HG03575 (cell line): ENCODE measurements around the gene DQX1.
"Not testable (repeated sequence)": the region's sequence is repeated elsewhere in the genome, so short reads cannot be mapped to it uniquely, and the experiment has no call there.

Source experiments
- ATAC-seq: cut with Tn5 transposase; IDR thresholded peaks from one replicate; pipeline ENCODE4 v1.9.1; 2021; ENCODE audit not compliant: unreplicated experiment, insufficient number of reproducible peaks, low FRiP score; ENCODE audit errors: extremely low read depth

Gene DQX1

DNA sequence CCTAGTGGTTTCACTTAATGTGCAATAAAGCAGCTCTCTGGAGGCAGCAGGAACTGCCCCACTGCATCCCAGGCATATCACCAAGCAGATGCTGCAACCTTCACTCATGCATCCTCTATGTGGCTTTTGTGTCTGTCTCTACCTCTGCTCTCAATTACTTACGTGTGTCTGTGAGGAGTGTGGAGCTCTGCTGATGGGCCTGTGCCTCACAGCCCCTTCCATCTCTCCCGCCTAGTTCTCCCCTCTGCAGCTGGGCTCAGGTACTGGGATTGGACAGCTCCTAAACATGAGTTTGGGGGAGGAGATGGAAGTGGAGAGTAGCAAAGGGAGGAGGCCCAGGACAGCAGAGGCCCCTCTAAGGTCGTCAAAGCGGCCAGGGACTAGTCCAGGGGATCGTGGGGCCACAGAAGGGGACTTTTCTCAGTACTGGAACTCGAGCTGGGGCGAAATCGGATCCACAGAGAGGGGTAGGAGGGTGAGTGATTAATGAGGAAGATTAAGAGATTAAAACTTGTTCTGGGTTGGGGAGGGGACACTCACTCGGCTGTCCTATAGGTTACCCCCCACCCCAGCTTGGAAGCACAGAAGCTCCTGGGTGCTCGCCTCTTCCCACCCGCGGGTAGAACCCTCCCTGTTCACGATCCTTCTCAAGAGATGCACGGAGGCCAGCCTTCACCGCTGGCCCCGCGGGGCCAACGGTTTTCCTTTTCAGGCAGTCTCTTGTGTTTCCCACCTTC is 24.5 kb downstream of the DQX1 start:
- ATAC-seq = no peak

- ATAC-seq = no peak
Observed at GRCh38 chr2:74500578-74500946, 25.5 kb downstream of the DQX1 start.

GRCh38 chr2:74499940-74500577 is 26.0 kb downstream of the DQX1 start:
- ATAC-seq = no peak

DNA sequence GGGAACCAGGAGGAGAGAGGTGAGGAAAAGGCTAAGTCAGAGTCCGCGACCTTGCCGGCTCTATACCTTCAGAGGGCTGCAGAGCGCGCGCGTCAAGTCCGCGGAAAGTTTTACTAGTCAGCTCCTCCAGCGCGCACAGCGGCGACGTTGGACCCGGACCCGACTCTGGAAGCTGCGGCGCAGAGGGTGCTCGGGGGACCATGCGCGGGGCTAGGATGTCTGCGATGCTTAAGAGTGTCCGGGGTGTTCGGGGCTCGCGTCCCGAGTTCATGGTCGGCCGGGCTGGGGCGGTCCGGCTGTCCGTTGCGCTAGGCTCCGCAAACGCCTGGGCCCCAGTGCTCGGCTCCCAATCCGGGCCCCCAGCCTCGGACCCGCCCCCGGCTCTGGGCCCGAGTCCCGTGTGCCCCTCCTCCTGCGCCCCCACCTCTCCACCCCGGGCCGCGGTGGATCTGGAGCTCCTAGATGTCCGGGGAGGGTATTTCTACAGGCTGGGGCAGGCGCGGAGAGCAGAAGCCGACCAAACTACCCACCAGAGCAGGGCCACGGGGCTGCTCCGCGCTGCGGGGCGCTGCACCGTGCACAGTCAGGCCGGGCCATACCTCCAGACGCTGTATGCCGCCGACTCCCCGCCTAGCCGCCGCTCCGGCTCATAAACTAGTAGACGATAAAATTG is 26.6 kb downstream of the DQX1 start, which contains the start of gene LBX2:
Gene LBX2, minus strand, starts transcription at position 337 of the 673 bp plus-strand sequence. Its CDS starts 66 bp downstream, at position 271.
- no peak for ATAC-seq

DNA sequence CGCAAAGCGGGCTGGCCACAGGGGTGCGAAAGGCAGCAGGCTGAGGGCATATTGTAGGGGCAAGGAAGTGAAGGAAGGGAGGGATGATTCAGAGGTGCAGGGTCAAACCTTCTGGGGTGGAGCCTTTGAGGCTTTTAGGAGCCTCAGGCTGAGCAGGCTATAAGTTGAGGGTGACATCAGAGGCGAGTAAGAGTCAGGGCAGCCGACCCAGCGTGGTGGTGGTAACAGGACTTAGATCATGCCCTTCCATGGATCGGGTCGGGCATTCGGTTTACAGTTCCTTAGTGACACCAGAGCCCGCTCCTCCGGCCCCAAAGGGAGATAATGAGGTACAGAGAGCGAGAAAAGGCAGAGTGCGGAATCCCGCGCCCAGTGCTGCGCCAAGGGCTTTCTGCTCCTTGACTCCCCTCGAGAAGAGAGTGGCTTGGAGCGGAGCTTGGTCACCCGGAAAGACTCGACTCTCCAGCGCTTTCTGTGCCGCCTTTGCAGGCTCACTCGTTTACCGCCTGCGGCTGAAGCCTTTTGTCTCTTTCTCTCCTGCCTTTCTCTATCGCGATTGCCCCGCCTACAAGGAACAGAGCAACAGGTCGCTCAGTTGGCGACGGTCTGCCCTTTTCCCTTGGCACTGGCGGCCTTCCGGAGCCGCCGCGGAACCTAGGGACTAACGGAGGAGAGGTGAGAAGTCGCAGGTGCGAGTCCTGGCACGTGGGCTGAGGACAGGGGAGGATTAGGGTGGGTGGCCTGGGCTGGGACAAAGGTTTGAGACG is 27.3 kb downstream of the DQX1 start:
- no peak for ATAC-seq

DNA sequence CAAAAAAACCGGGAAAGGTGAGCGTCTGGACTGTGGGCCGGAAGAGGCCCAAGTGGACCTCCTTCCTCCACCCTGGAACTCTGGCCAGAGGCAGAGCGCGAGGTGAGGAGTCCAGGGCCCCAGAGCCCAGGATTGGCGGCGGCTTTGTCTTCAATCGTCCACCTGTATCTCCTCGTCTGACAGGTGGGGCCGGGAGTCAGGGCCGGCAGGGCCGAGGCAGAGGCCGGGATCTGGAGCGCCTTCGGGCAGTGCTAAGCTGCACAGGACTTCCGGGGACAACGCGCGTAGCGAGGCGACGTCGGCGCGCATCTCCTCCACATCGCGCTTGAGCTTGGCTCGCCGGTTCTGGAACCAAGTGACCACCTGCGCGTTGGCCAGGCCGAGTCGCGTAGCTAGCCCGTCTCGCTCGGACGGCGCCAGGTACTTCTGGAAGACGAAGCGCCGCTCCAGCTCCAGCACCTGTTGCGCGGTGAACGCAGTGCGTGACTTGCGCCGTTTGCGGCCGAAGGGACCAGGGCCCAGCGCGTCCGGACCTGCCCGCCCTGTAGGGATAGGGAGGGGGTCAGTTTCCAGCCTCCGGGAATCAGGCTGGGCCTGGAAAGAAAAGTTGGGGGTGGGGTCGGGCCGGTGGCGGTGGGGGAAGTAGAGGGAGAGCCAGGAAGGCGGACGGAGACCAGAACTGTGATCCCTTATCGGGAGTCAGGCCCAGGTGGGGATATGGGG is 28.1 kb downstream of the DQX1 start:
- no peak for ATAC-seq

DNA sequence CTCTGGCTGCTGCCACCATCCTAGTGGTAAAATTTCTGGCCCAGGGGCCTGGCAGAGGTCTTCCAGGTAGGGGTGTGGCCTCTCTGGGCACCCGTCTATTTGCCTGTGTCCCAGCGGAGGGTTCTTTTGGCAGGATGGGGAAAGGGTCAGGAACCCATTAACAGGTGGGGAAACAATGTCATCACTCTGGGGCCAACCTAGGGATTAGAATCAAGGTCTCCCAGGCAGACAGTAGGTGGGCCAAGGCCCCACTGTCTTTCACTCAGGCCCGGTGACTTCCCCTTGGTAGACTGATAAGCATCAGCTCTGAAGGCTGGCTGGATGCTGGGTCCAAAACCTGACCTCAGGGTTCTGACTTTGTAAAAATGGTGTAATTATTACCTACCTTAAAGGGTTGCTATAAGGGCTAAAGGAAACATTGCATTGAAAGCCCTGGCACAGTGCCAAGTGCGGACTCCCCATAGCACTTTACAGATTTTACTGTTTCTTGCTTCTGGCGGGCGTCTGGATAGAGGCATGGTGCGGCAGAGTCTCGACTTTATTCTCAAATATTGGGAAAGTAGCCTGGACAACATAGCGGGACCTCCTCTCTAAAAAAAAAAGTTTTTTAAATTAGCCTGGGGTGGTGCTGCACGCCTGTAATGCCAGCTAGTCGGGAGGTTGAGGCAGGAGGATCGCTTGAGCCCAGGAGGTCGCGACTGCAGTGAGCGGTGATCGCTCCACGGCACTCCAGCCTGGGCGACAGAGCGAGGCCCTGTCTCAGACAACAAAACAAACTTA is 28.8 kb downstream of the DQX1 start:
- no peak for ATAC-seq

DNA sequence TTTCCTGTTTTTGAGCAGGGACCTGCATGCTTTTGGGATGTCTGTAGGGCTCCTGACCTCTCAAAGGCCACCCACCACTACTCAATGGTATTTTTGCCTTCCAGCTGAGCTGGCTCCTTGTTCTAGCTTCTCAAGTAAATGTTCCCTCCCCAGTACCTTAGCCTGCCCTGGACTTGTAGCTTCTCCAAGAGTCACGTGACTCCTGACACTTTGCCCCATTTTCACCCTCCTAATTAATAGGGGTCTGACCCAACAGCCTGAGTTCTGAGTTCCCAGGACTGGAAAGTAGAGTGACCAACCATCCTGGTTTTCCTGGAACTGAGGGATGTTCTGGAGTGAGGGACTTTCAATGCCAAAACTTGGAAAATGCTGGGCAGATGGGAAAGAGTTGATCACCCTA is 30.6 kb downstream of the DQX1 start:
- no peak for ATAC-seq

GRCh38 chr2:74493546-74493945 is 32.5 kb downstream of the DQX1 start:
- no peak for ATAC-seq

DNA sequence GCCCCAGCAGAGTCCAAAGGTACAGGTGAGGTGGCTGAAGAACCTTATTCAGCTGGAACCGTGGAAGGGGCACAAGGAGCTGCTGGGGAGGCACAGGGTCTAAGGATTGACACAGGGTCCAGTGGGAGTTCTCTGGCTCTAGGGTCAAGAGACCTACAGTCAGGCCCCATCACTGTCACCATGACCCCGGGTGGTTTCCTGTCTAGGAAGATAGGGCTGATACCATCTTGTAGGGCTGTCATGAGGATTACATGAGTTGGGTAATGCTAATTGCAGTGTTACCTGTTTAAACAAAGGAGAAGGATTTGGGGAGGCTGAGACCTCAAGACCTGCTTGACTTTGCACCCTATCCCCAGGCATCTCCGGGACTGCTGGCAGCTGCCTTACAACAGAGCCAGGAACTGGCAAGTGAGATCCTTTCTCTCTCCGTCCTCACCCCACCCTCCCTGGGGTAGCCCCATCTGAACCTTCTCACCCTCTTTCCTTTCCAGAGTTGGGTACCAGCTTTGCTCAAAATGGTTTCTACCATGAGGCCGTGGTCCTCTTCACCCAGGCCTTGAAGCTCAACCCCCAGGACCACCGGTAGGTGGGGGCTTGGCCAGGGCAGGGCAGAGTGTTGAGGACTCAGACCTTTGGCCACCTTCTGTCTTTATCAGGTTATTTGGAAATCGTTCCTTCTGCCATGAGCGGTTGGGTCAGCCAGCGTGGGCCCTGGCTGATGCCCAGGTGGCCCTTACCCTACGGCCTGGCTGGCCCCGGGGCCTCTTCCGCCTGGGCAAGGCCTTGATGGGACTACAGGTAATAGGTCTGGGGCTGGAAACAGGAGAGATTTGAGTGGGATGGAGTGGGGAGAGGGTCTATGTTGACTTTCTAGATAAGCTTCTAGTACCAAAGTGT is 34.1 kb downstream of the DQX1 start:
- no peak for ATAC-seq

DNA sequence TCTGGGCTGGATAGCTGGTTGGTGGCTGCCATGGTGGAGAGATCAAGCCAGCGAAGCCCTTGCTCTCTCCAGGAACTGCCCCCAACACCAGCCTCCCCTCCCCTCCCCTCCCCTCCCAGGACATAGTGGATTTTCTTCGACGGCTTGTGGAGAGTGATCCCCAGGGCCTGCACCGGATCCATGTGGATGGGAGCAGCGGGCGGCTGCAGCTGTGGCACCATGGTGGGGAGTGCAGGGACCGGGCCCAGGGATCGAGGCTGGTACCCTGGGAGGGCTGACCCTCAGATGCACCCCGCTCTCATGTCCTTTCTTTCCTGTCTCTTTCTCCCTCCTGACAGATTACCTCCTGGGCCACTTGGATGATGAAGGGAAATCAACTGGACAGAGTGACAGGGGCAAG is 36.1 kb downstream of the DQX1 start:
- no peak for ATAC-seq

DNA sequence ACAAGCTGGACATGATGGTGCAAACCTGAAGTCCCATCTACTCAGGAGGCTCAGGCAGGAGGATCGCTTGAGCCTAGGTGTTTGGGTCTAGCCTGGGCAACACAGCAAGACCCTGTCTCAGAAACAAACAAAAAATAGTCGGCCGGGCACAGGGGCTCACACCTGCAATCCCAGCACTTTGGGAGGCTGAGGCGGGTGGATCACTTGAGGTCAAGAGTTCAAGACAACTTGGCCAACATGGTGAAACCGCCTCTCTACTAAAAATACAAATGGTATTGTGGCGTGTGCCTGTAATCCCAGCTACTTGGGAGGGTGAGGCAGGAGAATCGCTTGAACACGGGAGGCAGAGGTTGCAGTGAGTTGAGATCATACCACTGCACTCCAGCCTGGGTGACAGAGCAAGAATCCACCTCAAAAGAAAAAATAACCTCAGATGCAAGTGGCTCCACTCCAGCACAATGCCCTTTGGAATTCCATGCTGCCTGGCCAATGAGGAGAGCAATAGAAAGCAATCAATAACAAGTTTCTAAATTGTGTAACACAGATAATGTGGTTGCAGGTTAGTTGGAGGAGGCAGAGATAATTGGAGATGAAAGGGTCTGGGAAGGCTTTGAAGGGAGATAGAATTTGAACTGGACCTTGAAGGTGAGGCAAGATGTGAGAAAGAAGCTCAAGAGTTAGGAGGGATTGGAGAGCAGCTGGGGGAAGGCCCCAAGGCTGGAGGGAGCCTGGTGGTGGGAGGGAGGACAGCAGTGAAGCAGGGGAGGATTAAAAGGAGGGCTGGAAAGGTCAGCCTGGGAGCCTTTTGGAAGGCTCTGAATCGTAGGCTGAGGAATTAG is 37.2 kb downstream of the DQX1 start:
- no peak for ATAC-seq

GRCh38 chr2:74486141-74486540 is 39.9 kb downstream of the DQX1 start:
- ATAC-seq = no peak

- not testable (repeated sequence) for ATAC-seq
Observed at GRCh38 chr2:74483675-74484164, 42.3 kb downstream of the DQX1 start.

DNA sequence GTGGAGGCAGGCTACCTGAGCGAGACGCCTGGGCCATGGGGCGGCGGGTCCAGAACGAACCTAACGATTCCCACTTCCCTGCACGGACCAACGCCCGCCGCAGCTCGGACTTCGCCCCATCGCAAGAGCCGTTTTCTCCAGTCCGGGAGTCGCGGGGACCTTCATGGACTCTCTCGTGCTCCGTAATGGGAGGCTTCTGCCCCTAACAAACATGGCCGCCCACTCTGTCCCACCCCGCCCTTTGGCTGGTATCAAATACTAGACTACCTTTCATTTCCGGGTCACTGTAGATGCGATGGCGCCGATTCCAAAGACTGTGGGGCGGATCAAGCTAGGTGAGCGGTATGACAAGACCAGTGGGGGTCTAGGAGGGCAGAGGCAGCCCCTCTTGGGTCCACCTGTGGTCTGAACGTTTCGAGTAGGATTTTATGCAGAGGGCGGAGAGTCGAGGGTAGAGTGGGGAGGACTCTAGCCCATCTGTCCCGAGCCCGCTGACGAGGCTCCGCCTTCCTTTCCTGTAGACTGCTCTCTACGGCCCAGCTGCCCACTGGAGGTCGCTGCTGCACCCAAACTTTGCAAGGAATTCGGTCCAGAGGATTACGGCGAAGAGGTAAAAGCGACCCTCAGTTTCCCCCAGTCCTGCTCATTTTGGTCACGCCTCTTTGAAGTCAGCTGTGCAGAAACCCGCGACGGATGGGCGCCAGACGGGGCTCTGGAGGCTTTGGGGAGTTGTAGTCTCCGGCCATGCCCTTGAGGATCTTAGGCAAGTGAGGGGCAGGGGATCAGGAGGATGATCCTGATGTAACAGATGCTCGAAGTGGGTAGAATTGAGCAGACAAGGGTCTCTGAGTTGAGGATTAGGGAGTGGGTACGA is 43.0 kb downstream of the DQX1 start, which contains the start of the genes CCDC142 and TTC31:
Gene CCDC142, minus strand, starts transcription at position 198 of the 874 bp plus-strand sequence. Its CDS starts 161 bp downstream, at position 37.
Gene TTC31, plus strand, starts transcription at position 281 of the 874 bp plus-strand sequence. Its CDS starts 15 bp downstream, at position 296.
- peak; percentile 87 for ATAC-seq
